NCI-H1436 (cell line): Measurements from ENCODE around the gene NDUFA5.
A peak's percentile ranks its signal among the peaks of the same experiment; 100 is the strongest.

Source experiments
- DNase-seq: peaks from one replicate; lab custom pipeline; 2025; lab: John Stamatoyannopoulos, UW

NDUFA5 gene

DNA sequence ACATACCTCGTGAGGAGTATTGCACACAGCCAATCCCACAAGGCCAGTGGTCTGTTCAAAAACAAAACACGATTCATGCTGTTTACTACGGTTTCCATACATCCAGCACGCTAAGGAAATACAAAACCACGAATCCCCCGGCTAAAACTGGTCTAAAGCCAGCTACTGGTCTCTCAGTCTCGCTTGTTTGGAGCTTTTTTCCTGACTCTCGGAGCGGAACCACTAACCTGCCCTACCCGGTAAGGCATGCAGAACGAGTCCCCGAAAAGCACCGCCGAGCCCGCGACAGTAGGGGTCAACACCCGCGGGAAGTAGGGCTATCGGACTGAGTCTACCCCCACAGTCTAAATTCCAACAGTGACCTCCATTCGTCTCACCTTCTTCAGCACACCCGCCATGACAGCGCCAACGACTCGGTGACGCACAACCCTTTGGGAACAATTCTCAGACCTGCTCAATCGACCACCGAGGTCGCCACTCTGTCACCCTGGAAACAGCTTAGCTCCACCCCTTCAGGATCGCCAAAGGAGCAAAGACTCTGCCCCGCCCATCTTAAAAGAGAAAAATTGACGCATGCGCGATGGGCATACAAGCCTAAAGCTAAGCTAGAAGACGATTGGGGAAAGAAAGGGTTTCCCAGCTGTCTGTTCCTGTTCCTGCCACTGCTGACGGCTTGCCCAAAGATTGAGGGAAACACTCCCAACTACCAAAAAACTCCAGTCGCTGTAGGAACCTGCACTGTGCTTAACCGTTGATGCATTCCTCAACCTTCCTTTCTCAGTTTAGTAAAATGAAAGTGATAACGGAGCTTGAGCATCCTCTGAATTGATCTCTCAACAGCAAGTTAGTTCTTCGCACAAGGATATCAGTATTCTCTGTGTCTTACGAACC is at the start of gene NDUFA5:
Gene NDUFA5 (minus strand): TSS at position 421 of the 891 bp plus-strand sequence. CDS start 23 bp downstream, at position 398.
- DNase-seq = peak; percentile 99

DNA sequence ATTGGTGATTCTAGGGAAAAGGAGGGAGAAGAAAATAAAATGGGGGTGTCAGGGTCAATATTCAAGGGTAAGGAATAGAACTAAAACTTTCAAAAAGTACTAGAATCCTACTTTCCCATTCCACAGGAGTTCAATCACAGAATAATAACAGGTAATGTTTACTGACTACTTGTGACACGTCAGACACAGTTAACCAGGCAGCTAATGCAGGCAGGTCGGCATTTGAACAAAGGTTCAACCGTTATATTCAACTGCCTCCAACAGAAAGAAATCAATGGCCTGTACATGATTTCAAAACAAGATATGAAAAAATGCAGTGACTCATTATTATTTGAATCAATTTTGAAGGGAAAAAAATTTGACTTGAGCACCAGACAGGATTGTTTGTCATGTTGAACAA is 47.1 kb upstream of the NDUFA5 start:
- DNase-seq = no peak

DNA sequence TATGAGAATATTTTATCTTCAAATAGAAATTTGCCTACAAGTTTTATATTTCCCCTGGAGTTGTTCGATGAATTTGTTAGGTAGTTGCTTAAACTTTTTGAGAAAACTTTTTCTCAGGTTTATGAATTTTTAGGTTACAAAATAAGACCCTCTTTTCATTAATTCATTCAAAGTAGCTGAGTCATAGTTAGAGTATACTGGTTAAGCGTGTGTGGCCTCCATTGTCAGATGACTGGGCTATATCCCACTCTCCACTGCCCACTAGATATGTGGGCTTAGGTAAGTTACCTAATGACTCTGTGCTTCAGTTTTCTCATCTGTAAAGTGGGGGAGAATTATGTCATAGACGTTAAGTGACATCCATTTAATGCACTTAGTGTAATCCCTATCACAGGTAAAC is 45.0 kb upstream of the NDUFA5 start:
- no peak for DNase-seq

DNA sequence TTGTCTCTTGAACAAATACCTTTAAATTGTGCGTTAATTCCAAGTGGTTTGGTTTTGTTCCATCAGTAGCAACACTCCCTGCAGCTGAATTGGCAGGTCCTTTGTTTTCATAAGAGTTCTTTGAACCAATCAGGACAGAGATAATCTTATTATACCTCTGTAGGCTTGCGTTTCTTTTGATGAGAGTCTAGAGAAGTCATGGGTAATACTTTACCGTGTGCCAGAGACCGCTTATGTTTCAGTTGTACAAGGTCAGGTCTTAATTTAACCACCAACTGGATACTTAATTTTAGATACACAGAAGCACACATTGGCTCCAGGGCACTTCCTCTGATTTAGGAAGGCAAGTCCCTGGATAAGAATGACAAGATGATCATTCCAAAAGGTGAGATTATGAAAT is 43.9 kb upstream of the NDUFA5 start, which contains the start of gene ASB15:
Gene ASB15 (plus strand): TSS at position 292 of the 400 bp plus-strand sequence. CDS start 12,682 bp downstream, outside the sequence.
- DNase-seq = peak; percentile 42

DNA sequence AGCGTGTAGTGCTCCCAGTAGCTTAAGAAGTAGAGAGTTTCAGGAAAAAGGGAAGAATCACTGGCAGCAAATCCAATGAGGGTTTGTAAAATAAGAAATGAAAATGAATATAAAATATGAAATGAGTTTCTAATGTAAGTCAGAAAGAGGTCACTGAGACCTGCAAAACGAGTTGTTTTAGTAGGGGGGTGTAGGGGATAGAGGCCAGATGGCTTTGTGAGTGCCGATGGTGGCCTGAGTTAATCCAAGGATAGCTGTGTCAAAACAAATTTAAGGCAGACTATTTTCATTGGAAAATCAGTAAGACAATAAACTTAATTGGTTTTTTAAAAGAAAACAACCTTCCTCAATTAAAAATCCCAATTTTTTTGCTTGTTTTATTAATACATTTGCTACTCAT is 43.3 kb upstream of the NDUFA5 start:
- DNase-seq = no peak

DNA sequence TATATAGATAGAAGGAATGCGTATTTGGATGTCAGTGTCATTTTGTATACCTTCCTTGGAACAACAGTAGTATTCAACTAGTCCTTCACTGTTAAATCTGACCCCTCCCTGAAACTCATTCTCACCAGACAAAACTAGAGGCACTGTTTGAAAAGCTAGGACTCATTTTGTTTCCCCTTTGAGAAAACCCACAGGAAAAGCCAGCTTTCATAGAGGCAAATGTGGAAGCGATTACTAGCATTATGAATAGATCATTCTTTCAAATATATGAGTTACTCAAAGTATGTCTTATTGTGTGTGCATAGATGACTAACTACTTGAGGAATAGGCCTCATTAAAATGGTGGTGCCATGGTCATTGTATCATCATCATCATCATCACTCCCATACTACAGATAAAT is 42.1 kb upstream of the NDUFA5 start:
- DNase-seq = no peak

DNA sequence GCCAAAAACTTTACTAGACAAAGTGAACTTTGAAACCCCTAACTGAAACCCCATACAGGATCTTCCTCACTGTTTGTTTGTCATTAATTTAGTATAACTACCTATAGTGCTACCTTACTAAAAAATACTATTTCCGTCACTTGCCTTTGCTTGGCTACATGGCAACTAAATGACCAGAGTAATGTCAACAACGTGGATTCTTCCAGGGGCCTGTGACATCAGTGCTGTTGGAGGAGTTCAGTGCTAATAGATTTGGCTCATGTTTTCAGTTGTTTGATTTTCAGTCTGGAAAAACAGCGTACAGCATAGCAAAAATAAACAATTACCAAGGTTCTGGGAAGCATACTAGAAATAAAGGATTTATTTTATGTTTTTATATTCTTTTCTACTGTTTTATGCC is 41.0 kb upstream of the NDUFA5 start:
- DNase-seq = no peak

DNA sequence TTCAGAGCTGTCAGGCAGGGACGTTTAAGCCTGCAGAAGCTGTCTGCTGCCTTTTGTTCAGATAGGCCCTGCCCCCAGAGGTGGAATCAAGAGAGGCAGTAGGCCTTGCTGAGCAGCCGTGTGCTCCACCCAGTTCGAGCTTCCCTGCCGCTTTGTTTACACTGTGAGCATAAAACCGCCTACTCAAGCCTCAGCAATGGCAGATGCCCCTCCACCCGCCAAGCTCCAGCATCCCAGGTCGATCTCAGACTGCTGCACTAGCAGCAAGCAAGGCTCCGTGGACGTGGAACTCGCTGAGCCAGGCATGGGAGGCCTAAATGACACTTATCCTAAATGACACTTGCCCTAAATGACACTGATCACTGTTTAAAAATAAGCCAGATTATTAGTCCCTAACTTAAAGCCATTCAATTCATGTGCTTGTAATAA is 37.2 kb upstream of the NDUFA5 start:
- DNase-seq = peak; percentile 73

DNA sequence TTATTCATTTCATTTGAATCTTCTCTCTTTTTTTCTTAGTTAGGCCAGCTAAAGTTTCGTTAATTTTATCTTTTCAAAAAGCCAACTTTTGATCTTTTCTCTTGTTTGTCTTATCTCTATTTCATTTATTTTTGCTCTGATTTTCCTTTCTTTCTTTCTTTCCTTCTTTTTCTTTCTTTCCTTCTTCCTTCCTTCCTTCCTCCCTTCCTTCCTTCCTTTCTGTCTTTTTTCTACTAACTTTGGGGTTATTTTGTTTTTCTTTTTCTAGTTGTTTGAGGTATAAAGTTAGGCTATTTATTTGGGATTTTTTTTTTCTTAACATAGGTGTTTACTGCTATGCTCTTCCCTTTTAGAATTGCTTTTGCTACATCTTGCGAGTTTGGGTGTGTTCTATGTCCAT is 30.8 kb upstream of the NDUFA5 start:
- no peak for DNase-seq

DNA sequence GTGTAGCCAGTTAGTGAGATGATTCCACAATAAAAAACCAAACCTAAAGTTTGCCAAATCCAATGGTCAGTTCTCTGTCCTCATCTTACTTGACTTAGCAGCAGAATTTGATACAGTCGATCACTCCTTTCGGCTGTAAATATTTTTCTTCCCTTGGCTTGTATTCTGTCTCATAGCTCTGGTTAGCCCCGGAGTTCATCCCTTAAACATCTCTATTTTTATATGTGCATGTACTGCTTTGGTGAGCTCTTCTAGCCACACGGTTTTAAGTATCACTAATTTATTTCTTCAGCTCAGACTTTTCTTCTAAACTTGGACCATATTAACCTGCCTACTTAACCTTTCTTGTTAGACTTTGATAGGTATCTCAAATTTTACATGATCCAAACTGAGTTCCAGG is 26.2 kb upstream of the NDUFA5 start:
- DNase-seq = no peak

DNA sequence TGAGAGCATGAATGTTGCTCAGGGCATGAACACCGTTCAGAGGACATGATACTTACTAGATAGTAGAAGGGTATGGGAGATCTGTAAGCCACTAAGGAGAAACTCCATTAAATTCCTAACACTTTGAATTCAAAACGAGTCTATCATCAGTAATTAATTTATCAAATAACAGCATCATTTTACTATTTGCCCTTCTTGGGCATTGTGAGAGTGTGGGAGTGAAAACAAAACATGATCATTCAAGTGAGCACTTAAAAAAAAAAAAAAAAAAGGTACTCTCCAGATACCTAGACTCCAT is 23.5 kb upstream of the NDUFA5 start:
- no peak for DNase-seq

DNA sequence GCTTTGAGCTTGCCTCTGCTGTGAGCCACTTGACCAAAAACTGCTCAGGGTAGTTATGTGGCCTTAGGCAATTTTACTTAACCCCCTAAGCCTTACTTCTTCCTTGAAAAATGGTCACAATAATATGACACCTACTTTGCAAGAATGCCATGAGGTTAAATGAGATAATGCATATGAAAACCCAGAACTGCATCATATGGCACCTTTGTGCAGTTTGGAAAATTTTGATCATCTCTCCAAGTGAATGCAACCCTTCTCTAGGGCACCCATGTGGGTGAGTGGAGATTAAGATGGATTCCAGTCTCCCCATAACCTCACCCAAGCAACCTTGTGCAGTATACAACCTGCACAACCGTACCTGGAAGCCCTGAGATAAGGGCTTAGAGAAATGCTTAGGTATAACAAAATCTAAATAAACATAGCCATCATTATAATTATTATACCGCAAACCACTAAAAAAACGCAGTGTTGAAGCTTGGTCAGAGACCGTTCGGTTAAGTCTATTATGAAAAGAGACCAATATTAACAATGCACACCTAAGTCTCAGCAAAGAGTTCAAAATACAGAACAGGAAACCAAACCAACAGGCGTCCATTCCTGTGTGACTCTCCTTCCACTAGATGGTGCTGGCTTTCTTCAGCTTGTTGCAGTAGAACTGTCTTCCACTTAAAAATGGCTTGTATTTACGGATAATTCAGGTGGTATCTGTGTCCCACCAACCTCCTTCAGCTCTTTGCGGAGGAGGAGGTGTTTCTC is 23.0 kb upstream of the NDUFA5 start:
- peak; percentile 76 for DNase-seq

DNA sequence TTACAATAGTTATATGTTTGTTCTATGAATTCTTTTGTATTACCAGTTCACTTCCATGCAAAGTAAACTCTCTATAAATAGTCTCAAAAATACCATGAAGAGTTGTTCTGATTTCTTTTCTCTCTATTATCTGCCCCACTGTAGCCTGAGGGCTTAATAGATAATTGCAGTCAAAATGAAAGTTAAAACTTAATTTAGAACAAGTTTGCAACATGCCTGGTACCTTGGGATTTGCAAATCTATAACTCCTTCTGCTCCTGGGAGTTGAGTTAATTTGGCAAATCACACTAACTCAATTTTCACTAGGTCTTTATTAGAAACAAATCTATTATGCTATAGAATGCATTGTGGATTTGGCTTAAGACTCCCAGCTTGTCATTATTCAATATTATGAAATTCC is 21.8 kb upstream of the NDUFA5 start:
- no peak for DNase-seq

DNA sequence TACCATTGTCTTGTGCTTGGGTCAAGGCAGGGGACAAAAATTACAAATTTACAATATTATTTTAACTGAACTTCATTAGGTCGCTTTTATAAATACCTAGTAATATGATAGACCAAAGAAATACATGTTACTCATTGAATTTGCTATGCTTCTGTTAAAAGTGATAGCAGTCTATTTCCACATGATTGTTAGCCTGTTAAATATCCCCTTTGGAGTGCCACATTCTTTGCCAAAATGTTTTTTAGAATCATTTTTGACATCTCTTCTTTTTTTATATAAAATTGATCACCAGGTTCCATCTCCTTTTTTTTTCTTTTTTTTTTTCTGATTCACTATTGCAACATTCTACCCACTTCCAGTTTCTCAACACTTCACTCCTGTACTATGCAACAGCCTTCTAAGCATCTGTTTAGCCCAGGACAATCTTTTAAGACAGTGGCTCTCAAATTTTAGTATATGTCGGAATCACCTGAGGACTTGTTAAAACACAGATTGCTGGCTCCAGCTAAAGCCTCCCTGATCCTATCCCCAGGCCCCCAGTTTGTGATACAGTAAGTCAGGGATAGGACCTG is 16.4 kb upstream of the NDUFA5 start:
- DNase-seq = no peak

DNA sequence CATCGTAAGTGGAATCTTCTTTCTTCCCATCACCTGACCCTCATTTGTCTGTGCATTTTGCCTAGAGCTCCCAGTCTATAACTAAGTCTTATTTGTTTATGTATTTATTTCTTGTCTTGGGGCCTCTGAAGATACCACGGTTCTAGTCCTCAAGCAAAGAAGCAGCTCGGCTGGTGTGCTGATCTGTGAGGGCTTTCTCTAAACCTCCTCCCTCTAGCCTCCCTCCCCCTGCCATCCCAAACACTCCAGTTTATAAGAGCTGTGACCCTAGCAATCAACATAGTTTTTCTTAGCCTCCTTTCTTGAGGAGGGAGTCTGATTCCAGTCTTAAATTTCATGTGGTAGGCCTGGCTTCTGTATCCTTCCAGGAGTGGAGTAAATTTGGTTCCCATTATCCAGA is 15.7 kb upstream of the NDUFA5 start:
- DNase-seq = no peak

DNA sequence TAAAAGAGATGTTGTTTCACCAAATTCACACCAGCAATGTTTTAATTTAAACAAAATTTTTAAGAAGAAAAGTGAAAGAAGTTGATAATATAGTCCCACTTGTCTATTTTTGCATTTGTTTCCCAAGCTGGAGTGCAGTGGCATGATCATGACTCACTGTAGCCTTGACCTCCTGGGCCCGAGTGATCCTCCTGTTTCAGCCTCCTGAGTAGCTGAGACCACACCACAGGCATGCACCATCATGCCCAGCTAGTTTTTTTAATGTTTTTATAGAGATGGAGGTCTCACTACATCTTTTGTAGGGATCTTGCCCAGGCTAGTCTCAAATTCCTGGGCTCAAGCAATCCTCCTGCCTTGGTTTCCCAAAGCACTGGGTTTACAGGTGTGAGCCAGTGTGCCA is 14.1 kb upstream of the NDUFA5 start:
- DNase-seq = no peak

DNA sequence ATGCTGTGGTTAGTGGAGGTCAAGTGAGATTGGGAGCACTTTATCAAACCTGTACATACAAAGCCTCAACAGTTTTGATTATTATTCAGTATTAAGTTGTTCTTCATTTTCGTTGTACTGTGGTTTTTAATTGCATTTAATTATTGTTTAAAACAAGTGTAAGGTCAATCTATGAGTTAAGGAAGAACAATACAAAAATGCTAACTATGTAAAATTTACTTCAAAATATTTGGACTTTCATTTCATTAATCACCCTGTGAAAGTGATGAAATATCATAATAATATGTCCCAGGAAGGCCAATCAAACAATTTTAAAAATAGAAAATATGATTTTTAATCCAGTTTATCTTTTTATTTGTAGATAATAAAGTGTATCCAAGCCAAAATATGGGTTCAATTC is 13.6 kb upstream of the NDUFA5 start:
- no peak for DNase-seq

DNA sequence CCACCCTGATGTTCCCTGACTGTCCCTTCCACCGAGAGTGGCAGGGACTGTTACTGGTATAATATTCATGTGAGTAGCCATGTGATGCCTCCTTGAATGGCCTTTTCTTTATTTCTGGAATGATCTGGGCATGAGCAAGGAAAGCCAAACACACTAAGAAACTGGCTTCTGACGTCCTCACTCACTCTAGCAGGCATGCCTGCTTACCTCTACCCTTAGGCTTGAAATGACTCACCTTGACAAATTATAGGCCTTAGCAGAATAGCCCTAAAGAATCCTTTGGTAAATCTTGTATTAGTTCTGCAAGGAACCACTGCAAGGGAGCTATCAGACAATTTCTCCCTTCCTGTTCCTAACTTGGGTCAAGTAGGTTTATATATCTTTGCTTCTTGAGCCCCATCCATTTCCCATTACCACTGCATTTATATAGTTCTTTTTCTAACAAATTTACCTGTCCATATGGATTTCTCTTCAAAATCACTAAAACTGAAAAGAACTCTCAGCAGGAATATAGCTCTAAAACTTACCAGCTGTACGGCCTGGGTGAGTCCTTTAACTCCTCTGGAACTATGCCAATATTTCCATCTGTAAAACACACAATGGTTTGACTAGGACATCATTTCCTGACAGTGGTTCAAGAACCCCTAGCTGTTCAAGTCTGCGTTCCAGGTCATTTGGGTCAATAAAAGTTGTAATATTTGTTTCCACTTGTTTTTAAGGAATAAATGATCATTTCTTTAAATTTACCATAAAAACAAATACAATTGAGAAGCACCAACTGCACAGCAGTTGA is 13.0 kb upstream of the NDUFA5 start:
- DNase-seq = peak; percentile 2

DNA sequence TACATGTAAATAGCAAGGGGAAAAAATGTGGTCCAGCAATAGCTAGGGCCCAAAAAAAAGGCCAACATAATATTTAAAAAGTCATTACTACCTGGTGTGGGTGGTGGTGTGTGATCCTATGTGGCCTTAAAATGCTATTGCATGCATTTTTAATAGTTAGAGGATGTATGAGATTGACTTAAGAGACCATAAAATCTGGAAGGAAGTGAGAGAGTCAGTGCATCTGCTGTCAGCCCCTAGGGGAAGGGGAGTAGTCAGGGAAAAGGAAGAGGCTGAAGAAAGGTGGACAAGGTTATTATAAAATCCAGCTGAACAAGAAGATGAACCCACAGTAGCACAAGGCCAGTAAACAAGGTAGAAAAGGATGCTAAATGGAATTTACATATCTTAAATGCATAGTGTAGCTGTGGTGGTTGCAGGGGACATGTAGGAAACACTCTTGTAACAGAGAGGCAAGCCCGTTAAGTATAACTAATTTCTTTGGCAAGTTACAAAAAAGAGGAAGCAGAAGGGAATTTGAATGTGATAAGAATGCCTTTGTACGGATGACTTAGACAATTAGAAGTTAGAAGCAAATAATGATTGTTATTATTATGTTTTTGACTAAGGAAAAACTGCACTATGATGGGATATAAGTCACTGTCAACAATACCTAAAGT is 11.9 kb upstream of the NDUFA5 start:
- no peak for DNase-seq

DNA sequence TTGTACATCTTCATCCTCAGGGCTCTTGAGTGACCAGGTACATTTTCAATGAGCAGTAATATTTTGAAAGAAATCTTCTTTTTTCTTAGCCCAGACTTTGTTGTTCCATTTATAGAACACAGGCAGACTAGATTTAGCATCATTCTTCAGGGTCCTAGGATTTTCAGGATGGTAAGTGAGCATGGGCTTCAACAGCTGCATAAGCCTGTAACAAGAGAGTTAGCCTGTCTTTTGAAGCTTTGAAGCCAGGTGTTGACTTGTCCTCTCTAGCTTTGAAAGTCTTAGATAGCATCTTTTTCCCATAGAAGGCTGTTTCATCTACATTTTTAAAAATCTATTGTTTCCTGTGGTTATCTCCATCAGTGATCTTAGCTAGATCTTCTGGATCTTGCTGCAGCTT is 4.5 kb upstream of the NDUFA5 start:
- DNase-seq = no peak

DNA sequence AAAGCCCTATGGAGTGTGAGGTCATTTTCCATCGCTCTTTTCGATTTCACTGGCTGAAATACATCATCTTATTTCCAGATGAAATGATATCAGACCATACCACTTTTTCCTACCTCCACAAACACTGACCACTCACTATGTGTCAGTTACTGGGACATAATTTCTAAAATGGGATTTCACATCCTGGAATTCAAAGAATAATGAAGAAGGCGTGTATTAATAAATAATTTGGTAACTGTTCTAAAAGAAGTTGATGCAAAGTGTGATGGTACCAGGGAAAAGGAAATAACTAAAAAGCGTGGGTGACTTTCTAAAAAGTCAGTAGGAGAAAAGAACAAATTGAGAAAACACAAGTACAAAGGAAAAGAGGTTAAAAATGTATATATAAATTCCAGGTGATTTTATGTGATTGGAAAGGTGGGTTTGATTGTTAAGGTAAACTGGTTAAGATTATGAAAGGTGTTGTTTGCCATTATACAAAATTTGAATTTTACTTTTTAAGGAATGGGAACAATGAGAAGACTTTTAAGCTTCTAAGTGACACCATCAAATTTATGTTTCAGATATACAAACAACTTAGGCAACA is 764 bp upstream of the NDUFA5 start:
- no peak for DNase-seq
